ENCODE measurements around the gene FBXO44.

The FBXO44 gene

DNA sequence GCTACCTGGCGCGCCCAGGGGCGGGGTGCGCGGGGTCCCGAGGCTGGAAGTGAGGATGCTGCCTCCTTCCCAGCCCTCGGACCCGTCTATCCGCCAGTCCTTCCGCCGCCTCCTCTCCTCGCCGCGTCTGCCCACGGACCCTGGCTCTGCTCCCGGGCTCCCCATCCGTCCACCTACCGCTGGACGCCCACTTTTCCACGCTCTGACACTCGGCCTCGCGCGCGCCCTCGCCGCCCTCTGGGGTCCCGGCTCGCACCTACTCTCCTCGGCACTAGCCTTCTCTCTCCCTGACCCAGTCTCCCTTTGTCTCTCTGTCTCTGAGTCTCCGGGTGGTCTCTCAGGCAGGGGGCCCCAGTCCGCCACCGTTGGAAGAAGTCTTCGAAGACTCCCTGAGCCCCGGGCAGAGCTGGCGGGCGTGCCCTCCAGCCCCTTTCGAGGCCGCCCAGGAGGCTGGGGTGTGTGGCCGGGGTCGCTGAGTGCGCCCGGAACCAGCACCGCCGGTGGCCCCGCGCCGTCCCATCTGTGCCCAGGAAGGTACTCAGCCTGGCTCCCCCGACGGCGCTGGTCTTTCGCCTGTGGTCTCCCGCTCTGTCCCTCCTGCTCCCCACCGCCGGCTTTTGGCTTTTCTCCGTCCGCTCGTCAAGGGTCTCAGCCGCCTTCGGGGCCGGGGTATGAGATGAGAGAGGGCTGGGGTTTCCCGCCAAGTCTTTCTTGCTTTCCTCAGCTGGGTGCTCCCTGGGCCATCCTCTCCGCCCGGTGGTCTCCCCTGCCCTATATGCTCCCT is 37.4 kb downstream of the FBXO44 start:
- DNase-seq = no peak

DNA sequence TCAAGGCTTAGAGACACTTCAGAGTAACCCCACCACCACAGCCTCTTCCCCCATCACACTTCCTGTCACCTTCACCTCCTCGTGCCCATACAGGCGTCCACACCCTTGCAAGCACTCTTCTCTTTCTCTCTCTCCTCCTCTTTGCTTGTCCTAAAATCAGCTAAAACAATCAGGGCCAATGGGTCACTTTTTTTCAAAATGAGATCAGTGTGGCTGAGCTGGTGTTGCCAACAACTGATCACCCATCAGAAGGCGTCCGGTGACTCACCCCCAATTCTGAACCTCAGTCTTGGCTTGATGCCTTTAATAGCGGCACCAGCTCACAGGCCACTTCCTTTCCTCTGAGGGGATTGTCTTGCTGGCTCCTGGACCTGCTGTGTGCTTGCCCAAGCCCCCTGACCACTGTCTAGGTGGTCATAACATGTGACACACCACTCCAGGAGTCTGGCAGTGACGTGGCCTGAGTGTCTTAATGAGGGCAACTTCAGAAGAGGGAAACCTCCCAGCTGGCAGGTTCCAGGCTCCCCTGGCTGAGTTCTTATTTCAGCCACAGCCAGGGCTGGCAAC is 38.4 kb downstream of the FBXO44 start:
- no peak for DNase-seq

DNA sequence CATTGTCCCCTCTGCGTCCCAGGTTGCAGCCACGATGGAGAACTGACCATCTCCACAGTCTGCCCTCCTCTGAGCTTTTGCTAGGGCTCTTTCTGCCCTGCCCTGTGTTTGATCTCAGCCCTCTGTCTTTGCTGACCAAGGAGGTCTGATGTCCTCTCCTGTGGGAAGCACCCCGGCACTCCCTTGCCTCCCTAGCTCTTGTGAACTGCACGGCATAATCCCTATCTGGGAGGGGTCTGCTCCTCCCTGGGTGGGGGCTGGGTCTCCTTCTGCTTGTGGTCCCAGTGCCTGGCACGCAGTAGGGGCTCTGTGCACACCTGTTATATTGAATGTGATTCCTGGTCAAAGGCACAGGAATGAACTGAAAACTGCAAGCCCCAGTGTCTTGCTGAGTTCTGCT is 39.2 kb downstream of the FBXO44 start:
- no peak for DNase-seq

DNA sequence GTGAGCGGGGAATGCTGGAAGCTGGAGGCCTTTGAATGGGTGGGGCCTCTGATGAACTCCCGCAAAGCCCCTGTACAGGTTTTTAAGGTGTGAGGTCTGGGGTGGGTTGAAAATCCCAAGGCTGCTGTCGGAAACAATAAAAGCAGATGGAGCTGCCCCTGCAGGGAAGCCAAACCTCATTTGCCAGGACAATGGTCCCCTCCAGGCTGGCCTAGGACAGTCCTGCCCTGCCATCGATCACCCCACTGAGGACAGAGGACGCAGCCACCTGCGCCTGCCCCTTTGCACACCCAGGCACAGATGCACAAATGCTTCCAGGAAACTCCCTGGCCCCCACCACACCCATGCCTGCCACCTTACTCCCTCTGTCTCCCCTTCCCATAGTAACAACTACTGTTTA is 41.2 kb downstream of the FBXO44 start:
- DNase-seq = no peak

DNA sequence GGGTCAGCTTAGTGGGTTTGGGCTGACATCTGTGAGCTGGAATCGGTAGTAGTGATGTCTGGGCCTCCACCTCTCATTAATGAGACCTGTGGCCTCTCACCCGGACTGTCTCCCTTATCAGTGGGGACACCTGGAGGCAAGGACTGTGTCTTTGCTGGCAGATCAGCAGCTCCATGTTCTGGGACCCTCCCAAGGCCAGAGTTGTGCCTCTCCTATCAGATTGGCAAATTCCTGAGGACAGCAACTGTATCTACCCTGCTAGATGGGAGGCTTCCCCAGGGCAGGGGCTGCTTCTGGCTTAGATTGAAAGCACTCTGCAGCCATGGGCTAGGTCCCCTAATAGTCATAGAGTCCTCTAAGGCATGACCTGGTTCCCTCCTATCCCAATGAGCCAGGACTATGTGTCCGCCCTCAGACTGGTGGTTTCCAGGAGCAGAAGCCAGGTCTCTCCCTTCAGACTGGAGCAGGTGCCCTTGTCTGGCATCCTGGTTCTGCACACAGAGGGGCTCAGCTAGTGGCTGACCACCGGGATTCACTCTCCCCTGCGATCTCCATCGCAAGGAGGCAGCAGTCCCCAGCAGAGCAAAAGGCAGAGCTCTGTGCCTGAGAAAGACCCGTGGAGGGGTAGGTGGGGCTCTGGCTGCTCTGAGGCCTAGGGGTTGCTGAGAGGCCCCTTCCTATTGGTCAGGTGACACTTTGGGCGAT is 42.7 kb downstream of the FBXO44 start:
- DNase-seq = no peak

DNA sequence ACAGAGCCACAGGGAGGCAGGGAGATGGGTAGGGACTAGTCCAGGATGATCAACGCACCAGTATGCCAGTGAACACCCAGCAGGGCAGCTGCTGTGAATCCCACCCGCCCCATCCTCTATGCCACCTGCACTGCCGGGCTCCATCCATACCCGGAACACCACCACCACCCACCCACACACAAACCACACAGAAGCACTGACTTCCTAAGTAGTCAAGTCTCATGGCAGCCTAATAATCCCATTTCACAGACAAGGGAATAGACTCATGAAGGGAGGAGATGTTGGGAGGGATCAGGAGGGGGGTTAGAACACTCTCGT is 43.2 kb downstream of the FBXO44 start:
- DNase-seq = no peak

DNA sequence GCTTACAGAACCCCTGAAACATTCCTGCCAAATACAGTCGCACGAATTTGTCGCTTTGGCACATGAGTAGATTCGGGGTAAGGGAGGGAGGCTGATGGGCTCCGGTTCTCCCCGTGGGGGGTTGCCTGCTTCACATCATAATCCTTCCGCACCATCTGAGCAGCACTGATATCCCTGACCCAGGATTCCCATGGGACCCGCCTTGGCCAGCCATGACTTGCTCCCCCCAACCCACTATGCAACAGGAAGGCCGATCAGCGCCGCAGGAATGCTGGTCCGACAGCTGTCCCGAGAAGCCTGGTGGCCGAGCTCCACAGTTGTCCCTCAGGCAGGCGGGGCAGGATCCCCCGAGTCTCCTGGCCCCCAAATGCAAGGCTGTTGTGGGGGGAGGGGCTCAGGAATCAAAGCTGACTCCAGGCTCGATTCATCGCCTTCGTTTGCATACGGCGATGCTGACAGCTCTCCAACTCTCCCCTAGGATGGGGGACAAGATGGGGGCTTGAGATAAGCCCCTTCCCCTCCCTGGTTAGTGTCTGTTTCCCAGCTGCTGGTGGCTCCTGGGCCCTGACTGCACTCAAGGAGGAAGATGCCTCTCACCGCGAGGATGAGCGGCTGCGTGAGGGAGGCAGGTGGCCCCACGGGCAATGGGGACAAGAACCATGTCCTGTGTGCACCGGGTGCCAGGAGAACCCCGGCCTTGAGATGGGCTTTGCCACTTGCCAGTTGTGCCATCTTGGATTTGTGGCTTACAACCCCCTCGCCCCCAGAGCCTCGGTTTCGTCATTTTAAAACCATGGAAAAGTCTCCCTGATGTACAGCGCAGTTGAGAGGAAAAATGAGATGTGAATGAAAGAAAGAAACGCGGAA is 46.2 kb downstream of the FBXO44 start:
- DNase-seq = no peak

DNA sequence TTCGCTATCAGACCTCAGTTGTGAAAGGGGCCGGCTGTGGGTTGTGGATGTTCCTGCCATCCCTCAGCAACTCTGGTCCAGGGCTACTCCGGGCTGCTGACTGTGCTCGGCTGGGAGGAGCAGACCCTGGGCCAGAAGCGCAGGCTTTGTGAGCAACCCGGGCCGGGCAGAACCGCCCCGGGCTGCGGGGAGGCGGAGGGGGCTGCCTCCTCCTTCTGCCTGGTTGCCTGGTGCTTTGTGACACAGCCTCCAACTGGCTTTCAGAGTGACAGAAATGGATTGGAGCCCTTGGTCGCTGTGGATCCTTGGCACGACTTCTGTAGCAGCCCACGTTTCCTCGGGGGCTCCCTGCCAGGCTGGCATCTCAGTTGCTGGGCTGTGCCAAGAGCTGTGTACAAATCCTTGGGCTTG is 46.9 kb downstream of the FBXO44 start:
- no peak for DNase-seq

DNA sequence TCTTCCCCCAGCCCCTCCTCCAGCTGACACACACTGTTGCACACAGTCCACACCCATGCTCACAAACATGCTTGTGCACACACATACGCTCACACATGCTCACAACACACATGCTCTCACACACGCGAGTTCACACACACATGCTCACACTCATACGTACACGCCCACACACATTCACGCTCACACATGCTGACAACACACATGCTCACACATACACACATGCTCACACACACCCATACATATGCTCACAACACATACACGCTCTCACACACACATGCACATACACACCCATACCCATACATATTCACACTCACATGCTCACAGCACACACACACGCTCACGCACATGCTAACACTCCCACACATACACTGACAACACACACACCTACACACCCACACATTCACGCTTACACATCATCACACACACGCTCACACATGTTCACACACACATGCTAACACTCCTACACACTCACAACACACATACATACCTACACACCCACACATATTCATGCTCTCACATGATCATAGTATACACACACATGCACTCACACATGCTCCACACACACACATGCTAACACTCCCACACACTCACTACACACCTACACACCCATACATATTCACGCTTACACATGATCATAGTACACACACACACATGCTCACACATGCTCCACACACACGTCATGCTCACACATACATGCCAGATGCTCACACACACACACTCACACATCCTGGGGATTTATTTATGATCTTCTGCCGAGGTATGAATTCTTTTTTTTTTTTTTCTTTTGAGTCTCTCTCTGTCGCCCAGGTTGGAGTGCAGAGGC is 47.5 kb downstream of the FBXO44 start:
- no peak for DNase-seq

DNA sequence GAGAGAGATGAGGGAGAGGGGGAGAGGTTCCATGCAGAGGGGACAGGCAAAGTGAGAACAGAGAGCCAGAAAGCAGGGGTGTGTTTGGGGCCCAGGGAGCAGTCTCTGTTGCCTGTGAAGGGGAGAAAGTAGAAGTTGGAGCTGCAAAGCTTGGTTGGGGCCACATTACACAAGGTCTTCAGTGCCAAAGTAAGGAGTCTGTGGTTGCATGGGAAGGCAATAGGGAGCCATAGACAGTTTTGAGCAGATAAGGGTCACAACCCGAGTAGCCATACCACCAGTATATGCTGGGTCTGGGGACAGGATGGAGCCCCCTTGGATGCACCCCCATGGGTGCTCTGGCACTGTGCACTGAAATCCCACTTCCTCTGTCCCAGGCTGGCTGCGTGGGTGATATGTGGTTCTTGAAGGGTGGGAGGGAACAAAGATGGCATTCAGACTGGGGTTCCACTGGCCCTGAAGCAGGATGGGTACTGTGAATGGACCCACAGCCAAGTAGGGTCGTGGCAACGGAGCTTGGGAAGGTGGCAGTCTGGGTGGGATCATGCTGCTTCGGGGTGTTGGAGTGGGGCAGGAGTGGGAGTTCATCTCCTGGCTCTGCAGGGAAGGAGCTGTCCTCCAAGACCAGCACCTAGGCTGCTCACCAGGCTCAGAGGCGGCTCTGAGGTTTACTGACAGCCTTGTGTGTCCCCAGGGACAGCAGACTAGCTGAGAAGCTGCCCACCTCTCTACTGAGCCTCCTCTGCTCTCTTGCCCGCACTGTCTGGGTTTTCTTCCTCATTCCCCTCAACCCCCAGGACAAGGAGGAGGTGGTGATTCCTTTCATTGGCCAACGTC is 48.9 kb downstream of the FBXO44 start:
- DNase-seq = no peak

DNA sequence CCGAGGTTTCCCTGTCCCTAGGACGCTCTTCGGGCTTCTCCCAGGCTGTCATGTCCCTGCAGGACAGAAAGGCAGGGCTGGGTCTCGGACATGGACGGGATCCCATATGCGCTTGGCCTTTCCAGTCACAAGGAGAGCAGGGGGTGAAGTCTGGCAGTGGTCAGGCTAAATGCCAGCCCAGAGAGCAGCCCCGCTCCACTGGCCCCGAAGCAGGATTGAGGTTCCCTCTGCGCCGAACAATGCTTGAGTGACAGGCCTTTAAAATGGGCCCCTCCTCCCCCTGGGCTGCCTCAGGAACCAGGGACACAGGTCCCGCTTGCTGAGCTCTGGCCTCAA is 49.5 kb downstream of the FBXO44 start:
- no peak for DNase-seq

DNA sequence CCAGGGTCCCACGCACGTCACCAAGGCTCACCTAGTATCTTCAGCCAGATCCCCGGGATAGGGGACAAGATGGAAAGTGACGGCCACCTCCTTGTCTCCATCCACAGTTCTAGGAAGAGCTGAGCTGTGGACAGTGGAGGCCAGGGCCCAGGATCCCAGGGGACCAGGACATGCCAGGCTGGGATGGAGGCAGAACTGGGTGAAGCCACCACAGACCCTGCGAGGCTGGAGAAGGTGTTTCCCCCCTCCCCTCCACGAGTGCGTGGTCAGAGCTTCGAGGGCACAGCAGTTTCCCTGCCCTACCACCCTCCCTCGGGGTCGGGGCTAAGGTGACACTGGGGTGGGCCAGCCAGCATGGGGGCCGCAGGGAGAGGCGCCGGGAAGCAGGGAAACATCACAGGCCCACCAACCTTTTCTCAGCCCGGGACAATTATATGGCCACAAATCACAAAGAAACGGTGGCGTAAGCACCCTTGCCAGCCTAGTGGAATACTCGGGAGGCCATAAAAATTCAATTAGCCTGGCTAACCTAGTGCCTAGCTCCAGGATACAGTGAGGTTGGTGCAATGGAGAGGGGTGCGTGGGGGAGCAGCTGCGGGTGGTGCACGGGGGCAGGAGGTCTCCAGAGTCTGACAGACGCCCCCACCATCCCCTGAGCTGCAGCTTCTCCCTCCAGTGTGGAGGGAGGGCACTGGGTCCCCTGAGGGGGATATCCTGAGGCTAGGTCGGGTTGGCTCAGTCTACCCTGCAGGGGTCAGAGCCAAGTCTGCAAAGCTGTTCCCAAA is 50.2 kb downstream of the FBXO44 start:
- DNase-seq = no peak

DNA sequence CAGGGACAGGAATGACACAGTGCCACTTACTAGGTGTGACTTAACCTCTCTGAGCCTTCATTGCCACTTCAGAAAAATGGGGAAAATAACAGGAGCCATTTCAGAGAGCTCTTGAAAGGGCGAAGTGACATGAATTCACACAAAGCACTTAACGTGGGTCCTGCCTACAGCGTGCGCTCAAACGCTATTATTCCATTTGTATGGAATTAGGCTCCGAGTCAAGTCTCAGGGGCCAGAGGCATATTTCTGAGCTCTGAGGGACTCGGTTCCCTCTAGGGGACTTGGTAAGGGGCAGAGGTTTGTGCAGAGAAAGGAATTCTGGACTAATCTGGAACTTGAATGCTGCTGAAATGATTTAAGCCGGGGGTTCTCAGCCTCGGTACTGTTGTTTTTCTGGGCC is 50.9 kb downstream of the FBXO44 start:
- DNase-seq = no peak

DNA sequence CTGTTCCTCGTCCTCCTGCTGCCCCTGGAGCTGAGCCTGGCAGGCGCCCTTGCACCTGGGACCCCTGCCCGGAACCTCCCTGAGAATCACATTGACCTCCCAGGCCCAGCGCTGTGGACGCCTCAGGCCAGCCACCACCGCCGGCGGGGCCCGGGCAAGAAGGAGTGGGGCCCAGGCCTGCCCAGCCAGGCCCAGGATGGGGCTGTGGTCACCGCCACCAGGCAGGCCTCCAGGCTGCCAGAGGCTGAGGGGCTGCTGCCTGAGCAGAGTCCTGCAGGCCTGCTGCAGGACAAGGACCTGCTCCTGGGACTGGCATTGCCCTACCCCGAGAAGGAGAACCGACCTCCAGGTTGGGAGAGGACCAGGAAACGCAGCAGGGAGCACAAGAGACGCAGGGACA is 51.6 kb downstream of the FBXO44 start:
- no peak for DNase-seq

DNA sequence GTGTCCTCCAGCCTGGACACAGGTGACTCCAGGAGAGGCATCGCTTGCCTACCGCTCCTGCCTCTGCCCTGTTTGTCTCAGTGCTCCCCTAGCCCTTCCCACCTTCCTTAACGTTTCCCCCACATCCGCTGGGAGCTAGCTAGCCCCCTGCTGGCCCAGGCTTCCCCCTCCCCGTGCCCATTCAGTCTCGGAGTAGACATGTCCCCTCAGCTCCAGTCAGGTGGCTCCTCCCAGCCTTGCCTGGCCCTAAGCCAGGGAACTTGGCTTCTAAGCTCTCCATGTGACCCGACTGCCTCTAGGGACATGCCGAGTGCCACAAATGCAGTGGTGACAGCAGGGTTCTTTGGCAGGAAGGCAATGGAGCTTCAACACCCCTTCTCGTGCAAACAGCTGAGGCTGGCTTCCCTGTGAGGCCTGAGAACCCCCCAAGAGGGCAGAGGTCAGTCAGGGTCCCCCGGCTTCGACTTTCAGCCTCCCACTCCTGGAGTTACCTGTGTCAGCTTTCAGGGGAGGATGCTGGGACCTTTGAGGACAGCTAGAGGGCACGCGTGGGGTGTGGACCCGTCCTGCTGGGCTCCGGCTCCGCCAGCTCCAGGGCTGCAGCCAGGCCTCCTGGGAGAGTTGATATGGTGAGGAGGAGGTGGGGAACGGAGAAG is 53.1 kb downstream of the FBXO44 start:
- no peak for DNase-seq

DNA sequence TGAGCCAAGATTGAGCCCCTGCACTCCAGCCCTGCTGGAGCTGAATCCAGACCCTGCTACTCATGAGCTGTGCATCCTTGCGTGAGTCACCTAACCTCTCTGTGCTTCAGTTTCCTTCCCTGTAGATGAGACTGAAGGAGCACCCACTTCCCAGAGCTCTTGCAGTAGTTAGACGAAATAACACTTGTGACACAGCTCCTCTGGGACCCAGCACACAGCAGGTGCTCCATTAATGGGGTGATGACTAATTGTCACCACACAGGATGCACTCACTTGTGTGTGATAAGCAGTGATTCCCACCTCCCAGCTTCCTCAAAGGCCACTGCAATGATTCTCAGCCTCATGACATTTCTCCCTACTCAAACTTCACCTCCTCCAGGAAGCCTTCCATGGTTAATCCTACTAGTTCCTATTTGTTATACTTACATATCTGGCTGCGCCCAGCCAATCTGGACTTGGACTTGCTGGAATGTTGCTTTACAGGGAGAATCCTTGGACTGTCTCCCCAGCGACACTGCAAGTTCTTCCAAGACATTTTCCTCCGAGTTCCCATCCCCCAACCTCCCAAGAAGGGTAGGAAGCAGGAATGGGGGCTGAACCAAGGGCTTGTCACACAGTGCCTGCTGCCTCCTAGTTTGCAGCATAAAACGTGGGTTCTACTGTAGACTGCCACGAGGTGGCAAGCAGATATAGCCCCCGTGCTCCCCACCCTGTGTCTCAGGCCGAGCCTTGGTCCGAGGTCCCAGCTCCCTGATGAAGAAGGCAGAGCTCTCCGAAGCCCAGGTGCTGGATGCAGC is 54.1 kb downstream of the FBXO44 start:
- no peak for DNase-seq

DNA sequence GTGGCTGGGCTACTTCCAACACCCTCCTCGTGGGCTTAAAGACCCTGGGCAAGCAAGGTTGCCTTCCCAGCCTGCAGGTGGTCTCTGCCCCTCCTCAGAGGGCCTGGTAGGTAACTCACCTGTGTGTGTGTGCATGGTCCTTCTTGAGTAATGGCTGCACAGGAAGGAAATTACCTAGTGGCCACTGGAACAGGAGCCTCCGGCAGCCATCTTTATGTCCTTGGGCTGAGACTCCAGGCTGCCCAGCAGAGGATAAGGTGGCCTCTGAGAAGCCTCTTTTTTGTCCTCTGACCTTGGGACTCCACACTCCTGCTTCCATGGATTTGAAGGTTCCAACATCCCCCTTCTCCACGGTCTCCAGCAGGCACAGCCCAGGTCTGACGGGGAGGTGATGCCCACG is 56.8 kb downstream of the FBXO44 start:
- DNase-seq = no peak

DNA sequence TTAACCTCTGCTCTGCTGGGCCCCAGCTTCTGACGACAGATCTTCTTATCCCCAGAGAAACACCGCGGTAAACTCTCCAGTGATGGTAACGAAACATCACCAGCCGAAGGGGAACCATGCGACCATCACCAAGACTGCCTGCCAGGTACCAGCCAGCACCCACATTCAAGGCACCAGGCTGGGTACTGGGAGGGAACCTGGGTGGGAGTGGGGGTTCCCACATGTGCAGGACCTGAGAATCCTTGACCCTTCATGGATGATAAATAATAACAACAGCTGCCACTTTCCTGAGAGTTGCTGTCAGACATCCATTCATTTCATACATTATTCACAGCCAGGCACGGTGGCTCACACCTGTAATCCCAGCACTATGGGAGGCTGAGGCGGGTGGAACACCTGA is 57.6 kb downstream of the FBXO44 start:
- DNase-seq = no peak

Data from NCI-H748 treated with DMSO at 0.1 percent for 48 hours (cell line).